Activated naive CD8-positive, alpha-beta T cell treated with anti-CD3 and anti-CD28 coated beads, Interleukin-2, amount 10 ng/mL, durations not matched to agents 7 days and 5 days (primary cell): Measurements from ENCODE around the gene PRDM15. TPM values are rescaled to one million over a fixed set of nuclear protein-coding genes. Genes with fewer than 3 reads are reported as not detected.

Experiments
- ATAC-seq: fragments of 150-1000 bp; cut with Tn5 transposase; one replicate; pipeline ENCODE4 v1.10.0; 2021; ENCODE audit warnings: low read depth, moderate library complexity
- POLR2A ChIA-PET: fragments of 350-600 bp; sonication (Branson Sonifier 250); formaldehyde crosslinking; loops from one replicate; lab custom pipeline; 2021; ENCODE audit warnings: antibody characterized with exemption; lab: Charles Lee
- DNase-seq: peaks from one replicate; pipeline ENCODE4 v3.0.0; 2021
- H3K27ac Mint-ChIP-seq: one replicate; pipeline ENCODE4 v1.8.0; 2022; ENCODE audit warnings: mild to moderate bottlenecking, mixed read lengths
- H3K27me3 Mint-ChIP-seq: one replicate; pipeline ENCODE4 v1.8.0; 2022; ENCODE audit warnings: mild to moderate bottlenecking, moderate library complexity, mixed read lengths
- H3K36me3 Mint-ChIP-seq: one replicate; pipeline ENCODE4 v1.8.0; 2021; ENCODE audit warnings: mild to moderate bottlenecking, mixed read lengths
- H3K4me1 Mint-ChIP-seq: one replicate; pipeline ENCODE4 v1.8.0; 2021; ENCODE audit warnings: mixed read lengths
- H3K4me3 Mint-ChIP-seq: one replicate; pipeline ENCODE4 v1.8.0; 2022; ENCODE audit warnings: mild to moderate bottlenecking, moderate library complexity, mixed read lengths
- H3K9me3 Mint-ChIP-seq: one replicate; pipeline ENCODE4 v1.8.0; 2021; ENCODE audit warnings: mixed read lengths
- total RNA-seq, 2 experiments: library from RNA; stranded (reverse); gene quantifications; one replicate each; pipeline ENCODE4 v1.2.3, GENCODE V29; 2021

The PRDM15 gene
- total RNA-seq, 2 experiments from 2014 or later = 14.2 to 14.8 TPM

- POLR2A ChIA-PET = no interaction called here
- DNase-seq = no peak
- ATAC-seq = no peak
- Mint-ChIP-seq H3K4me1 (peaks cover 26% of the 10 kb centered on the region), H3K4me3 (no peak overlapping the region), H3K36me3 (no peaks in the 10 kb centered on the region), H3K9me3 (no peaks in the 10 kb centered on the region), H3K27me3 (peaks cover 64% of the 10 kb centered on the region), H3K27ac (no peak overlapping the region)
Observed at GRCh38 chr21:41763398-41763931, 115.7 kb downstream of the PRDM15 start.

DNA sequence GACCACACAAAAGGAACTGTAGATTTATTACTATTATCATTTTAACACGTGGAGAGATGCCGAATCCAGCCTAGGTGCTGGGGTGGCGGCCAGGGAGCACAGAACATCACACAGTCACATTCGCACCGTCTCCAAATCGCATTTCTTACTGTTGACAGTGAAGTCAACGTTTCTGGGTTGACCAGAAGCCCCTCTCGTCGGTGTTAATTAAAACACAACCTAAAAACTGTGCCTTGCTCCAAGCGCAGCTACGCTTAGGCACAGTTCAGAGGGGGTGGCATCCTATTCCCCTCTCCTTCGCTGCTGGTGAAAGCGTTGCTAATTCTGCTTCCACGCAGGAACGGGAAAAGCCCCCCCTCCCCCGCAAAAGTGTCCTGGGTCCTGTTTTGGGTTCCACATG is 116.4 kb downstream of the PRDM15 start:
- POLR2A ChIA-PET = no interaction called here
- H3K9me3 Mint-ChIP-seq = no peaks in the 10 kb centered on the region
- DNase-seq (no peak), ATAC-seq (no peak)
- peaks cover 20% of the 10 kb centered on the region for H3K4me1 Mint-ChIP-seq
- H3K27ac Mint-ChIP-seq = no peak overlapping the region
- H3K36me3 Mint-ChIP-seq = no peaks in the 10 kb centered on the region
- H3K27me3 Mint-ChIP-seq = peaks cover 60% of the 10 kb centered on the region
- no peak overlapping the region for H3K4me3 Mint-ChIP-seq

GRCh38 chr21:41761934-41762635 is 117.1 kb downstream of the PRDM15 start:
- Mint-ChIP-seq H3K4me1 (peaks cover 13% of the 10 kb centered on the region), H3K27ac (no peak overlapping the region), H3K9me3 (no peaks in the 10 kb centered on the region), H3K36me3 (no peaks in the 10 kb centered on the region), H3K27me3 (peaks cover 53% of the 10 kb centered on the region), H3K4me3 (no peak overlapping the region)
- POLR2A ChIA-PET = no interaction called here
- DNase-seq = no peak
- ATAC-seq = no peak

DNA sequence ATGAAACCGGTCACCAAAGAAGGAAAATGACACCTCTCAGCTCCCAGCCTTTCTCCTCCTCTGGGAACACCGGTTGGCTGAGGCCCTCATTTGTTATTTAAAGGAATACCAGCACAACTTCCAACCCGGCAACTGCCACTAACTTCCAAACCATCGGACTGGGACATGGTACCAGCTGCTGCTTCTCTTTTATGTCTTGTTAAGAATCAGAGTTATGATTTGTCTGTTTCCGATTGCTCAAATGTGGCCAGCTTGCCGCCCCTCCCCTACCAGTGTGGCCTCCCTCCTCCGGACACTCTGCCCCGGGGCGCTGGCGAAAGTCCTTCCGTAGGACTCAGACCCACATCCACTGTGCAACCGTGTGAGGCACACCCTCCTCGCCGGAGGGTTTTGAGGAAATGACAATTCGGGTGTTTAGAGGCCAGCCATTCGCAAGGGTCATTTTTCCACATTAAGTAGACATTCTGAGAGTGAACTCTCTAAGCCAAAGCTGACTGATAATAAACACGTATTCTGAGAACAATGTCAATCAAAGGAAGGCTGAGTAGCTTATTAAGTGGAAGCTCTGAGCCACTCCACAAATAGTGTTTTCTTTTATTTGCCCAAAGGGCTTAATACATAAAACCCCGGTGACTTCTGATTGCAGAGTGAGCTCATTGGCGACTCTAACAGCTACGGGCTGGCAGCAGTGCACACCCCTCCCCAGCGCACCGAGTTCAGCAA is 117.8 kb downstream of the PRDM15 start:
- ATAC-seq (no peak), DNase-seq (no peak)
- H3K36me3 Mint-ChIP-seq = no peaks in the 10 kb centered on the region
- no peaks in the 10 kb centered on the region for H3K9me3 Mint-ChIP-seq
- no peak overlapping the region for H3K27ac Mint-ChIP-seq
- H3K4me1 Mint-ChIP-seq = peaks cover 12% of the 10 kb centered on the region
- H3K27me3 Mint-ChIP-seq = peaks cover 52% of the 10 kb centered on the region
- no peak overlapping the region for H3K4me3 Mint-ChIP-seq
- POLR2A ChIA-PET = no interaction called here

DNA sequence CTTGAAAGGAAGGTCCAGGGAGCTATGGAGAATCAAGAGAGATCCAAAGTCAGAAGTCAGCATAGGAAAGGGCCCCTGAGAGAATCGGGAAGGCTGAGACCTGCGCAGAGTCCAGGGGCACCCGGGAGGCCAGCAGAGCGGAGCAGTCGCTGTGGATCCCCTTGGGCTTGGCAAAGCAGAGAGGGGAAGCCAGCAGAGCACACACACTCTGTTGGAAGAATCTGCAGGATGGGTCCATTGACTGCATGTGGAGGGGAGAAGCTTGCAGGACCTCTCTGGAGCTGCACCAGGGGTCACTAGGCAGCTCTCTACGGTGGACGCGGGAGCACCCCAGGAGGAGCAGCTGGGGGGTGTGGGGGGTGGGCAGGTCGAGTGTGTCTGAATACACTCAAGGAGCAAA is 118.7 kb downstream of the PRDM15 start:
- POLR2A ChIA-PET = no interaction called here
- H3K27me3 Mint-ChIP-seq = peaks cover 47% of the 10 kb centered on the region
- H3K9me3 Mint-ChIP-seq = no peaks in the 10 kb centered on the region
- ATAC-seq = no peak
- H3K36me3 Mint-ChIP-seq = no peaks in the 10 kb centered on the region
- peaks cover 9% of the 10 kb centered on the region for H3K4me1 Mint-ChIP-seq
- DNase-seq = no peak
- H3K4me3 Mint-ChIP-seq = no peak overlapping the region
- no peak overlapping the region for H3K27ac Mint-ChIP-seq

- POLR2A ChIA-PET = no interaction called here
- Mint-ChIP-seq H3K4me1 (peaks cover 4% of the 10 kb centered on the region), H3K36me3 (no peaks in the 10 kb centered on the region), H3K9me3 (no peaks in the 10 kb centered on the region), H3K27me3 (peaks cover 42% of the 10 kb centered on the region), H3K27ac (no peak overlapping the region), H3K4me3 (no peak overlapping the region)
- ATAC-seq = no peak
- DNase-seq = no peak
Observed at GRCh38 chr21:41759926-41760325, 119.2 kb downstream of the PRDM15 start.

DNA sequence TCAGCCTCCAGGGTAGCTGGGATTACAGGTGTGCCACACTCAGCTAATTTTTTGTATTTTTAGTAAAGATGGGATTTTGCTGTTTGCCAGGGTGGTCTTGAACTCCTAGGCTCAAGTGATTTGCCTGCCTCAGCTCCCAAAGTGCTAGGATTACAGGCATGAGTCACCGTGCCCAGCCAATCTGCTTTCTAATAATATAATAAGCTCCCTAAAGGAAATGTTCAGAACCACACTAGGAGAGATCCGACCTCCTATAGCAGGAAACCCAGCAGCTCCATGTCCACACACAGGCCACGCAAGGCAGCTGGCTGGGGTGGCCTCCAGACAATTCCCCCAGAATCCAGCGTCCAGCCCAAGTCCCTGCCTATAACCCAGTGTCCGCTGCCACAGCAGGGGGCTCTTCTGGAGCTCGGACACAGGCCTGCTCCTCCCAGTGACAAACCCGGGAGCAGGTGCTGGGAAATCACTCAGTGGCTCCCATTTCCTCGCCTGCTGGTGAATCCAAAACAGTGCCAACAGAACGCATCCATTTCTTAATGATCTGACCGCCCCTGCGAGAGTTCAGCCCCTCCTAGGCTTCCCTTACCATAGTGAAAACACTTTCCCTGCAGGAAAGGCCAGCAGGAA is 119.8 kb downstream of the PRDM15 start:
- ATAC-seq = no peak
- Mint-ChIP-seq H3K9me3 (no peaks in the 10 kb centered on the region), H3K36me3 (no peaks in the 10 kb centered on the region), H3K27me3 (peaks cover 38% of the 10 kb centered on the region), H3K4me3 (no peak overlapping the region), H3K4me1 (peaks cover 4% of the 10 kb centered on the region), H3K27ac (no peak overlapping the region)
- POLR2A ChIA-PET = no interaction called here
- no peak for DNase-seq

- Mint-ChIP-seq H3K4me3 (no peak overlapping the region), H3K27ac (no peak overlapping the region), H3K36me3 (no peaks in the 10 kb centered on the region), H3K27me3 (peaks cover 35% of the 10 kb centered on the region), H3K9me3 (no peaks in the 10 kb centered on the region), H3K4me1 (peaks cover 4% of the 10 kb centered on the region)
- POLR2A ChIA-PET = no interaction called here
- no peak for DNase-seq
- ATAC-seq = no peak
Observed at GRCh38 chr21:41758550-41758949, 120.6 kb downstream of the PRDM15 start.

GRCh38 chr21:41755934-41756773 is 123.0 kb downstream of the PRDM15 start:
- Mint-ChIP-seq H3K27ac (no peak overlapping the region), H3K4me3 (no peak overlapping the region), H3K4me1 (peaks cover under 1% of the 10 kb centered on the region), H3K36me3 (no peaks in the 10 kb centered on the region), H3K27me3 (peaks cover 13% of the 10 kb centered on the region), H3K9me3 (no peaks in the 10 kb centered on the region)
- ATAC-seq (no peak), DNase-seq (no peak)
- POLR2A ChIA-PET = no interaction called here

- ATAC-seq = no peak
- POLR2A ChIA-PET = no interaction called here
- DNase-seq = no peak
- peaks cover 6% of the 10 kb centered on the region for H3K27me3 Mint-ChIP-seq
- H3K27ac Mint-ChIP-seq = no peak overlapping the region
- H3K9me3 Mint-ChIP-seq = no peaks in the 10 kb centered on the region
- no peak overlapping the region for H3K4me3 Mint-ChIP-seq
- no peaks in the 10 kb centered on the region for H3K36me3 Mint-ChIP-seq
- H3K4me1 Mint-ChIP-seq = no peaks in the 10 kb centered on the region
Observed at GRCh38 chr21:41755258-41755933, 123.7 kb downstream of the PRDM15 start.

GRCh38 chr21:41754479-41754891 is 124.7 kb downstream of the PRDM15 start:
- Mint-ChIP-seq H3K27ac (no peak overlapping the region), H3K4me3 (no peak overlapping the region), H3K9me3 (no peaks in the 10 kb centered on the region), H3K27me3 (peaks cover 2% of the 10 kb centered on the region), H3K4me1 (no peaks in the 10 kb centered on the region), H3K36me3 (no peaks in the 10 kb centered on the region)
- DNase-seq = no peak
- POLR2A ChIA-PET = no interaction called here
- ATAC-seq = no peak

GRCh38 chr21:41753006-41753898 is 125.9 kb downstream of the PRDM15 start:
- DNase-seq (no peak), ATAC-seq (no peak)
- POLR2A ChIA-PET = no interaction called here
- no peaks in the 10 kb centered on the region for H3K36me3 Mint-ChIP-seq
- no peak overlapping the region for H3K4me3 Mint-ChIP-seq
- no peak overlapping the region for H3K27ac Mint-ChIP-seq
- H3K27me3 Mint-ChIP-seq = peaks cover under 1% of the 10 kb centered on the region
- no peaks in the 10 kb centered on the region for H3K4me1 Mint-ChIP-seq
- no peaks in the 10 kb centered on the region for H3K9me3 Mint-ChIP-seq
